Fibroblast of lung (primary cell): ENCODE results near the gene NEK2. TPM values are rescaled to one million over a fixed set of nuclear protein-coding genes. Genes with fewer than 3 reads are reported as not detected.
"Not testable (repeated sequence)": the region's sequence is repeated elsewhere in the genome, so short reads cannot be mapped to it uniquely, and the experiment has no call there.

Experiments
- DNase-seq, 2 donors: peaks; one replicate each; pipeline versions ENCODE4 v3.0.0 to v3.0.0-alpha.2; 2010; ENCODE audit warnings: low read depth in 2 of 2
- H2AFZ ChIP-seq: 2 replicates; pipeline ENCODE4 v1.5.1; 2012; ENCODE audit warnings: low read length, control low read depth, inconsistent platforms
- H3K27ac ChIP-seq: 2 replicates; pipeline ENCODE4 v1.5.1; 2011; ENCODE audit warnings: low read length, control low read depth; ENCODE audit not compliant: insufficient read depth
- H3K27me3 ChIP-seq: 2 replicates; pipeline ENCODE4 v1.5.1; 2011; ENCODE audit warnings: mild to moderate bottlenecking, low read length; ENCODE audit not compliant: control insufficient read depth, insufficient read depth
- H3K36me3 ChIP-seq: 2 replicates; pipeline ENCODE4 v1.5.1; 2011; ENCODE audit warnings: low read length; ENCODE audit not compliant: control insufficient read depth, insufficient read depth
- H3K4me1 ChIP-seq: 2 replicates; pipeline ENCODE4 v1.5.1; 2011; ENCODE audit warnings: low read length; ENCODE audit not compliant: control insufficient read depth, insufficient read depth; ENCODE audit errors: extremely low read depth
- H3K4me2 ChIP-seq: 2 replicates; pipeline ENCODE4 v1.5.1; 2011; ENCODE audit warnings: low read length, control low read depth; ENCODE audit not compliant: insufficient read depth; ENCODE audit errors: extremely low read depth
- H3K4me3 ChIP-seq, 4 experiments: fragments of 200-600 bp in 1 of 4; sonication (generic) in 1 of 4; replicated peaks in 1 of 4; 2 replicates each; pipeline ENCODE4 v1.5.1; 2011 to 2016; ENCODE audit warnings: low read length in 4 of 4, low read depth in 3 of 4, mild to moderate bottlenecking in 3 of 4, control low read depth in 2 of 4, inconsistent platforms in 1 of 4, mixed read lengths in 1 of 4; ENCODE audit not compliant: insufficient read depth in 1 of 4; ENCODE audit errors: control extremely low read depth in 1 of 4
- H3K79me2 ChIP-seq: 2 replicates; pipeline ENCODE4 v1.5.1; 2012; ENCODE audit warnings: mild to moderate bottlenecking, low read length, inconsistent platforms; ENCODE audit not compliant: control insufficient read depth, insufficient read depth
- H3K9ac ChIP-seq: 2 replicates; pipeline ENCODE4 v1.5.1; 2011; ENCODE audit warnings: mild to moderate bottlenecking, low read length, control low read depth; ENCODE audit not compliant: insufficient read depth
- H3K9me3 ChIP-seq: 2 replicates; pipeline ENCODE4 v1.5.1; 2012; ENCODE audit warnings: low read depth, low read length; ENCODE audit not compliant: control insufficient read depth, insufficient read depth
- H4K20me1 ChIP-seq: 2 replicates; pipeline ENCODE4 v1.5.1; 2011; ENCODE audit warnings: low read length; ENCODE audit not compliant: control insufficient read depth, insufficient read depth; ENCODE audit errors: extremely low read depth
- EZH2 ChIP-seq: IDR thresholded peaks from 2 replicates; pipeline ENCODE4 v1.5.1; 2012; ENCODE audit warnings: low read length, control low read depth, mild to moderate bottlenecking; ENCODE audit errors: missing control alignments
- polyA plus RNA-seq, 2 donors: library from polyadenylated mRNA; depleted of rRNA in 1 of 2; stranded (reverse) in 1 of 2; unstranded in 1 of 2; fragments of >200 nt; gene quantifications; 2 replicates each; pipeline ENCODE4 v1.2.1, GENCODE V29; 2011 to 2012; ENCODE audit warnings: missing spikeins in 1 of 2
- total RNA-seq: library from RNA; depleted of rRNA; stranded (reverse); fragments of >200 nt; gene quantifications from 2 replicates; pipeline ENCODE4 v1.2.1, GENCODE V29; 2014
- TF ChIP-seq, protein P1 (sequence below), 2 donors: IDR thresholded peaks in 1 of 2; conservative IDR thresholded peaks in 1 of 2; 1 replicate in 1 of 2; 2 replicates in 1 of 2; pipeline ENCODE4 v1.5.1; 2011 to 2012; ENCODE audit warnings: low read length in 2 of 2, control low read depth in 1 of 2, inconsistent platforms in 1 of 2, low read depth in 1 of 2, mild to moderate bottlenecking in 1 of 2

The NEK2 gene
- total and polyA plus RNA-seq, 2 donors (not counting 1 experiment from before 2014, with no cell fraction given): 6.8 to 12.7 TPM

DNA sequence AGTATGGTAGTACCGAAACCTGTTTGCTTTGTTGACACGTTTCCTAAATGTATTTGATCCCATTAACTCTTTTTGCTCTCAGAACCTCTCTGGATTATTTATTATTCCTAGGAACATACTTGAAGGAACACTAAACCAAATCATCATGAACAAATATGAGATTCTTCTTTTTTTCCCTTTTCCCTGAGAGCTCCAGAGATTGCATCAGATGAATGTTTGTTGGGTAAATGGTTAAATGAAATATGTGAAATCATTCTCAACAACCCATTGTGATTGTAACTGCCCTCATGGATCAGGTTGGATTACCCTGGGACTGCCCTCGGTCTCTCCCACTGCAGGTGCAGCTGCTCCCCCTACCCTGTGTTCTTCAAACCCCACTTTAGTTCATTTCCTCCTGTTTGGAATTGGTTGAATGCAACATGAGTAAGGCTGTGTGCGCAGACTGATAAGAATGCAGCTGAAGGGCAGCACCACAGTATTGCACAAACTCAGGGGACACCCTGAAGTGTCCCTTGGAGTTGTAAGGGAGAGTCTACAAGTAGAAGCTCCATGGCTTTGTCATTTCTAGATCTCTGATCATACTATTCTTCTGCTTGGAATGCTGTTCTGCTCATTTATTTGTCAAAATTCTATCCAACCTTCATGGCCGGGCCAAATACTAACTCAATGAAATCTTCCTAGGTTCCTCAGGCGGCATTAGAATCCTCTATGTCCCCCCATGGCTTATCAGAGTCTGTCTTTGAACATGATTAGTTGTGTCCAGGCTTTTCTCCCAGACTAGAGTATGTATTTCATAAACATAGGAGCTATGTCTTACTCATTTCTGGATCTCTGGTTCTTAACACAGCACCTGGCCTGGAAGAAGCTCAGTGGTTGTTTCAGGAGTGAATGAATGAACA is 47.1 kb upstream of the NEK2 start:
- no peak for TF ChIP-seq EZH2
- H3K36me3 ChIP-seq: no peaks in the 10 kb centered on the region

DNA sequence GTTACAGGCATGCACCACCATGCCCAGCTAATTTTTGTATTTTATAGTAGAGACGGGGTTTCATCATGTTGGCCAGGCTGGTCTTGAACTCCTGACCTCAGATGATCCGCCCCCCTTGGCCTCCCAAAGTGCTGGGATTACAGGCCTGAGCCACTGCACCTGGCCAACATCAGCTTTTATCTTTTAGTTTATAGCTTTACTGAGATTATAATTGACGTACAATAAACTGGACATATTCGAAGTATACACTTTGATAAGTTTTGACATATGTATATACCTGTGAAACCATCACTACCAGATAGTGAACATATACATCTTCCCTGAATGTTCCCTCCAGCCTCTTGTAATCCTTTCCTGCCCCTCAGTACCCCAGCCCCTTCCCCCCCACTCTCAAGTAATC is 41.1 kb upstream of the NEK2 start:
- DNase-seq: not testable (repeated sequence)

More for the DNA sequence above, 47.1 kb upstream of the NEK2 start:
- no peak for DNase-seq
- Histone ChIP-seq H3K9ac (no peak overlapping the region), H3K4me3 (no peak overlapping the region), H3K27ac (no peak overlapping the region), H4K20me1 (no peaks in the 10 kb centered on the region), H3K4me1 (no peaks in the 10 kb centered on the region), H3K9me3 (no peaks in the 10 kb centered on the region), H3K27me3 (peaks cover 3% of the 10 kb centered on the region), H2AFZ (no peak overlapping the region), H3K4me2 (no peak overlapping the region), H3K79me2 (no peaks in the 10 kb centered on the region)

GRCh38 chr1:211715971-211716370 is 40.5 kb upstream of the NEK2 start:
- Histone ChIP-seq H3K9me3 (no peaks in the 10 kb centered on the region), H3K27ac (no peak overlapping the region), H3K27me3 (no peaks in the 10 kb centered on the region), H3K4me3 (no peak overlapping the region), H3K9ac (no peak overlapping the region), H4K20me1 (no peaks in the 10 kb centered on the region), H3K79me2 (no peaks in the 10 kb centered on the region), H3K4me2 (no peak overlapping the region), H2AFZ (no peak overlapping the region), H3K4me1 (no peaks in the 10 kb centered on the region), H3K36me3 (no peaks in the 10 kb centered on the region)
- TF ChIP-seq, protein P1, sequence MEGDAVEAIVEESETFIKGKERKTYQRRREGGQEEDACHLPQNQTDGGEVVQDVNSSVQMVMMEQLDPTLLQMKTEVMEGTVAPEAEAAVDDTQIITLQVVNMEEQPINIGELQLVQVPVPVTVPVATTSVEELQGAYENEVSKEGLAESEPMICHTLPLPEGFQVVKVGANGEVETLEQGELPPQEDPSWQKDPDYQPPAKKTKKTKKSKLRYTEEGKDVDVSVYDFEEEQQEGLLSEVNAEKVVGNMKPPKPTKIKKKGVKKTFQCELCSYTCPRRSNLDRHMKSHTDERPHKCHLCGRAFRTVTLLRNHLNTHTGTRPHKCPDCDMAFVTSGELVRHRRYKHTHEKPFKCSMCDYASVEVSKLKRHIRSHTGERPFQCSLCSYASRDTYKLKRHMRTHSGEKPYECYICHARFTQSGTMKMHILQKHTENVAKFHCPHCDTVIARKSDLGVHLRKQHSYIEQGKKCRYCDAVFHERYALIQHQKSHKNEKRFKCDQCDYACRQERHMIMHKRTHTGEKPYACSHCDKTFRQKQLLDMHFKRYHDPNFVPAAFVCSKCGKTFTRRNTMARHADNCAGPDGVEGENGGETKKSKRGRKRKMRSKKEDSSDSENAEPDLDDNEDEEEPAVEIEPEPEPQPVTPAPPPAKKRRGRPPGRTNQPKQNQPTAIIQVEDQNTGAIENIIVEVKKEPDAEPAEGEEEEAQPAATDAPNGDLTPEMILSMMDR (conservative IDR thresholded peaks at IDR 0.05 in 1 of 2, IDR thresholded peaks at IDR 0.05 in 1 of 2; ENCODE audit: low read depth in 1 of 2, low read length in 2 of 2): no peak
- no peak for TF ChIP-seq EZH2
- no peak for DNase-seq

More for the DNA sequence above, 41.1 kb upstream of the NEK2 start:
- not testable (repeated sequence) for H3K27ac ChIP-seq, H3K36me3 ChIP-seq, H3K4me2 ChIP-seq, H3K9ac ChIP-seq, H4K20me1 ChIP-seq, H3K27me3 ChIP-seq, H3K4me3 ChIP-seq, H3K4me1 ChIP-seq, H2AFZ ChIP-seq, H3K79me2 ChIP-seq, H3K9me3 ChIP-seq

- Histone ChIP-seq H3K27me3 (no peaks in the 10 kb centered on the region), H3K4me1 (no peaks in the 10 kb centered on the region), H3K9ac (no peak overlapping the region), H3K36me3 (no peaks in the 10 kb centered on the region), H3K4me2 (no peak overlapping the region), H4K20me1 (no peaks in the 10 kb centered on the region), H2AFZ (no peak overlapping the region), H3K4me3 (no peak overlapping the region), H3K79me2 (no peaks in the 10 kb centered on the region), H3K9me3 (no peaks in the 10 kb centered on the region), H3K27ac (no peak overlapping the region)
- TF ChIP-seq EZH2: no peak
- TF ChIP-seq, protein P1 (conservative IDR thresholded peaks at IDR 0.05 in 1 of 2, IDR thresholded peaks at IDR 0.05 in 1 of 2; ENCODE audit: low read depth in 1 of 2, low read length in 2 of 2): no peak
- DNase-seq: no peak
Measured at GRCh38 chr1:211714154-211714553, 38.7 kb upstream of the NEK2 start.
